Activated CD4-positive, alpha-beta T cell treated with anti-CD3 and anti-CD28 coated beads, Interleukin-2, amount 50 U/mL, for 4 hours (primary cell): Measurements from ENCODE around the gene LRRC26.

Experiments used
- DNase-seq, 2 experiments: peaks; one replicate each; pipeline ENCODE4 v3.0.0-alpha.2; 2020

LRRC26 gene

DNA sequence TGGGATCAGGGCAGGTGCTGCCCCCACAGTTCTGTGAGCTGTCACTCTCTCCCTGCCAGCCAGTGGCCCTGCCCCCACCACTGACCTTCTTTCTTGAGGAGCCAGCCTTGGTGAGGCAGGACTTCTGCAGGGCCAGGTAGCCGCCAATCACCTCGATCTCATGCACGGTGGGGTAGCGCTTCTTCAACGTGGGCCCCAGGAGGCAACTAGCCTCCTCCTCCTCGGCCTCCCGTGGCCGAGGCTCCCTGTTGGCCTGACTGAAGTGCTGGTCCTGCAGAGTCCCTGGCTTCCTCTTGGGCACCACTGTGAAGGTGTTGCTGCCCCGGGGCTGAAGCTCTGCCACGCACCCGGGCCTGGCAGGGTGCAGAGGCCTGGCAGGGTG is 29.0 kb upstream of the LRRC26 start:
- DNase-seq, result no peak

GRCh38 chr9:137198051-137198901 is 28.4 kb upstream of the LRRC26 start:
- DNase-seq, result no peak

DNA sequence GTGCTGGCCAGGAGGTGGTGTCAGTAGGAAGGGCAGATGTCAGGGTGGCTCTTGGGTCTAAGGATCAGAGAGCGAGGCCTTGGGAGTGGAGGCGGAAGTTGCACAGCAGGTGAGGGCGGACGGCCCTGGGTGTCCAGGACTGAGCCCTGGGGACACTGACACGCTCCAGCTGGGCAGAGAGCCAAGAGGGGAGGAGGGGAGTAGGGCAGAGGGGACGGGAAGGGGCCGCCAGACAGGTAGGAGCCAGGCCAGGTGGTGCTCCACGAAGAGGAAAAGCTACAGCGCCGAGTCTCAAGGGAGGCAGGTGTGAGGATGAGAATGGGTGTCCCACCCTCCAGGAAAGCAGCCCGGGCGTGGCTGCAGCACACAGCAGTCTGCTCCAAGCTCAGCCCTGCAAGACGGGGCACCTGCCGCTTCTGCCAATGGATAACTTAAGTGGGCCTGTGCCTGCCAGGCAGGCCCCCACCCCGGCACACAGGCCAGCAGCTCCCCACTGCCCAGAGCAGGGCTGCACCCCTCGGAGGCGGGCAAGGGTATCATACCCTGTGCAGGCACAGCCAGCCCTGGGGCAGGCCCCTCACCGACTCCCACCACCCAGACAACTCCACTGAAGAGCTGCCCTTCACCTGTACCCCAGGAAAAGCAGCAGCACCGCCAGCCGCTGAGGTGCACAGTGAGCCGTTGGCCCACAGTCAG is 25.8 kb upstream of the LRRC26 start:
- DNase-seq, result no peak

- DNase-seq, result no peak
Measured at GRCh38 chr9:137194909-137195308, 25.1 kb upstream of the LRRC26 start.

DNA sequence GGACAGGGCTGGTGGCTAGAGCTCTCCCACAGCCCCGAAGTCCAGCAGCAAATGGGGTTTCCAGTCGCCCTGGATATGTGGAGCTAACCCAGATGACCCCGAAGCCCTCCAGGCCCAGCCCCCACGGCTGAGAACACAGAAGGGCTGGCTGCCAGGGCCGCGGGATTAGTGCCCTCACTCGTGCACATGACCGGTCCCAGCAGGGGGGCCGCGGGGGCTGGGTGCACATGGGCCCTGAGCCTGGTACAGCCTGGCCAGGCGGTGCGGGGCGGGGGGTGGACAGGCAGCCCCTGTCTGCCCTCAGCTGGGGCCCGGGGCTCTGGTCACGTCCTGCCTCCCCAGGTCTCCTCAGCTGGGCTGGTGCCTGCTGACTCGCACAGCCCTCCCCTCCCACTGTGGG is 24.5 kb upstream of the LRRC26 start:
- no peak for DNase-seq

DNA sequence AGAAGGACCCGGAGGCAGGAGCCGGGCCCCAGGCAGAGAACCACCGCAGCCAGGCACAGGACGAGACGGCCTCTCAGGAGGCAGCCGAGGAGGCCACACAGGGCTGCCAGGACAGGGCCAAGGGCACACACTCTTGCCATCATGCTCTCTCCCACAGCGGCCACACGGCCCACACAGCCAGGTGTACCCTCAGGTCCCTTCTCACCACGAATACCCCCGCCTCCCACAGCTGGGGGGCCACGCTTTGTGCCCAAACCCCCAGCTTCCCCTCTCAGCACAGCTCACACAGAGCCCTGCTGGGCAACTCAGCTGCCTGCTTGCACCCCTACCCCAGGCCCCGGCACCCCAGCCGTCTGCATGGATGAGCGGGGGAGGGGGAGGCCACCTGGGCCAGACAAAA is 23.9 kb upstream of the LRRC26 start:
- no peak for DNase-seq

DNA sequence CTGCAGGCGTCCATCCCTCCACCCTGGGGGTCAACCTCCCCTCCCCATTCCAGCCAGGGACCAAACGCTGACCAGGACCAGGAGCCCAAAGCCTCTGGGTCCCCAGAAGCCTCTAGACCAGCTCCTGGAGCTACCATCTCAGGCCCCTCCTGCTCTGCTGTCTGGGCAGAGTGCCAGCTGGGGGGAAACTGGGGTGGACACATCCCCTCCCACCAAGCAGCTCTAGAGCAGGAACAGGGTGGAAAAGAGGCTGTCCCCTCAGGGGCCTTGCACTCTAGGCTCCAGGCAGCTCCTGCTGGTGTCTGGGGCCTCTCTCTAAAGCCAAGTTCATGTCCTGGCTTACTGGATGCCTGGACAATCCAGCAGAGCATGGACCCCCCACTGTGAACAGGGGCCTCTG is 23.0 kb upstream of the LRRC26 start:
- DNase-seq, result no peak

GRCh38 chr9:137192448-137192780 is 22.6 kb upstream of the LRRC26 start:
- DNase-seq, result no peak

- DNase-seq, result no peak
Measured at GRCh38 chr9:137191691-137192447, 22.0 kb upstream of the LRRC26 start.

DNA sequence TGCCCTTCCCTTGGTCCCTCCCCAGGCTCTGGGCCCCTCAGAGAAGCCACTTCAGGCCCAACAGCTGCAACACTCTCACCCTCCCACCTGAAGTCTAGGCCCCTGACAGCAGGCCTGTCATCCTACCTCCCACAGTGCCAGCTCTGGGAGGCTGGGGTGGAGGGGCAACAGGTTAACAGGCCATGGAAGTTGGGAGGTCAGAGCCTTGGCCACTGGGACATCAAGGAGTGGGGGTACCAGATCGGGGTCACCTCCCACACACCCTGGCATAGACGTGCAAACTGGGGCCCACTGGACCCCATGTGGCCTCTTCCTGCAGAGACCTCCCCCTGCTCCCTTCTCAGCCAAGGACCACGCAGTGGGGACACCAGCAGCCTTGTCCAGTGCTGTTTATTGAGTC is 21.4 kb upstream of the LRRC26 start:
- DNase-seq, result no peak

DNA sequence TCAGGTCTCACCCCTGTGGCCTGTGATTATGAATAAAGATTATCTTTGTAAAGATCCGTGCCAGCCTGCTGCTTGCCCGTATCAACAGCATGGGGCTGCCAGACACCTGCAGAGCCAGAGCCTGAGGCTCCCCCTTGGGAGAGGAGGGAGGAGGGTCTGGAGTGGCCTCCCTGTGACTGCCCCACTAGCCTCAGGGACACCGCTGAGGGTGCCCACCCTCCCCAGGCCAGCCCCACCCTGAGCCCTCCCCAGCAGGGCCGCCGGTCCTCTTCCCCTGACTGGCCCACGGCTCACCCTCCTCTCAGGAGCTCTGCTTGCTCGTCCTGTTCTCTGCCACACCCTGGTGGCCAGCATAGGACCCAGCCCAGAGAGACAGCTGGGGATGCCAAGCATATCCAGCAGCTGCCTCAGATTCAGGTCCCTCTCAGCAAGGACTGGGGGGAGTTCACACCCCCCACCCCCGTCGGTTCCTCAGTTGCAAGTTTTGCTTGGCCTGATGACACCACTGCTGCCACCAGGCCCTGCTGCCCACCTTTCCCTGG is 20.5 kb upstream of the LRRC26 start:
- no peak for DNase-seq

DNA sequence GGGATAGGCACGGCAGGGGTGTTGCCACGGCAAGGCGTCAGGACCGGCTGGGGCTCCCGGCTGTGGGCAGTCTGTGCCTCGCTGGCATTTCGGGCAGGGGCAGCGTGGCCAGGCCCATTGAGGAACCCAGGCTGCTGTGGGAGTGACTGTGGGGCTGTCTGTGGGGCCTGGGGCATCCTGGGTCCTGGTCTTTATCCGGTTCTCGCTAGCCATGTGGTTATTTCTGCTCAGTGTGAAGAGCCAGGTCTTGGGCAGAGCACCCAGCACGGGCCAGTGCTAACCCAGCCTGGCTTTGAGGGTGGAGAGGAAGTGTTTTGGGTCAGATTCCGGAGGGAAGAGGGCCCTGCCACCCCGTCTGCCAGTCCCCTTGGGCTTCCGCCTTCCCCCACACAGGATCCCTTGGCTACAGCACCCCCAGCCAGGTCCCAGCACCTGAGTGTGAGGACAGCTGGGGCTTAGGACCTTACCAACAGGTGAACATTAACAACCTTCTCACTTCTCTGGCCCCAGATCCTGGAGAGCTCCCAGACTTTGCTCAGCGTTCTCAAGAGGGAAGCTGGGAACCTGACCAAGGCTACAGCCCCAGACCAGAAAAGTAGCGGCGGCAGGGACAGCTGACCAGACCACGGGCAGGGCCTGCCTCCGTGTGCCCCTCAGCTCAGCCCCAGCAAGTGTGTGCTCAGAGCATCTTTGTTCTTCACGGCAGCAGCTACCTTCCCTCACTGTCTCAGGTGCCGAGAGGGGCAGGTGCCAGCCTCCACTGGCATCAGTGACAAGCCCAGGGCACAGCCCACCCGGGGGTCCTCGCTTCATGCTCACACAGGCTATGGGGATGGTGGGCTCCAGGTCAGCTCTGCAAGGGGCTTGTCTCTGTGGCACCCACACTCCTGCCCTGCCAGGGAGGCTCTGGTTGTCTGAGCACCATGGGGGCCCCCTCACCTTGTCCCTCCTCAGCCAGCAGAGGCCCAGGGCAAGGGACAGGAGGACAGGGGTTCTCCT is 19.7 kb upstream of the LRRC26 start:
- DNase-seq, result no peak

GRCh38 chr9:137188490-137189296 is 18.8 kb upstream of the LRRC26 start, which contains the start of the genes ANAPC2 and SSNA1:
TSS of gene ANAPC2 (minus strand) at chr9:137188560. CDS start at chr9:137188532, 28 bp downstream.
TSS of gene SSNA1 (plus strand) at chr9:137188676. CDS start at chr9:137188727, 51 bp downstream.
- DNase-seq, result peak; percentile 86 to 87

DNA sequence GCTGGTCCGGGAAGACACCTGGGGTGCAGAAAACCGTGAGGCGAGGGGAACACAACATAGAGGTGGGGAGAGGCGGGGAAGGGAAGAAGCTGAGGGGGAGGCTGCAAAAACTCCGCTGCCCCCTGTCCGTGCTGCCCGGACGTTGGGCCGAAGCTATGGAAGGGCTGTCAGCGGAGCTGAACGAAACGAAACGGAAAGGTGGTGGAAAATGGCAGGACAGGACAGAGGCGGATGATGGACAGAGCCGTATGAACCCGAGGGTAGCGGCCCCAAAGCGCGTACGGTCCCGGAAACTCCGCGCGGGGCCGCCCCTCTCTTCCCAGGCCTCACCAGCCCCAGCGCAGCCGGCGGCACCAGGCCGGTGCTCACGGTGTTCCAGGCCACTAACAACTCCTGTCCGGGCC is 18.2 kb upstream of the LRRC26 start:
- no peak for DNase-seq

DNA sequence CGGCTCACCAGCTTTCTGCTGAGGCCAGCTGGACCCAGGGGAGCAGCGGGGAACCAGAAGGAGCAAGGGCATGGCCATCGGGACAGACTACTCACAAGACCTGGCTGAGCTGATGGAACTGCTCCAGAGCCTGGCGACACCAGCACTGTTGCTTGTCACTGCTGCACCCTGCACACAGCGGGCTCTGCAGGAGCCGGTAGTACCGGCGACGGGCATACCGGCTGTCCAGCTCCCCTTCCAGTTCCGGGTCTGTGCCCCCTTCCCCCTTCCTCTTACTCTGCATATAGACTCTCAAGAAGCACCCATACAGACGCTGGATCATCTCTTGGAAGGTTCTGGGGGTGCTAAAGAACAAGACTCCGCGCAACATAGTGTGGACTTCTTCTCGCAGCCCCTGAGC is 17.5 kb upstream of the LRRC26 start:
- no peak for DNase-seq

- no peak for DNase-seq
Measured at GRCh38 chr9:137186385-137186784, 16.5 kb upstream of the LRRC26 start.

- no peak for DNase-seq
Measured at GRCh38 chr9:137185921-137186320, 16.1 kb upstream of the LRRC26 start.

GRCh38 chr9:137184881-137185660 is 15.2 kb upstream of the LRRC26 start:
- DNase-seq, result no peak

- no peak for DNase-seq
Measured at GRCh38 chr9:137183980-137184595, 14.2 kb upstream of the LRRC26 start.

- DNase-seq, result no peak
Measured at GRCh38 chr9:137182836-137183235, 13.0 kb upstream of the LRRC26 start.
